Loucy (cell line): ENCODE measurements around the gene GSDMA.

ENCODE experiments used
- H2AFZ ChIP-seq: fragments of 200-600 bp; sonication (generic); 2 replicates; pipeline ENCODE4 v1.6.0; 2016; ENCODE audit warnings: antibody characterized with exemption, mild to moderate bottlenecking, low read length, moderate library complexity
- H3F3A ChIP-seq: fragments of 200-600 bp; 2 replicates; pipeline ENCODE4 v1.6.0; 2016; ENCODE audit warnings: antibody characterized with exemption, low read depth, mild to moderate bottlenecking
- H3K27me3 ChIP-seq: fragments of 200-600 bp; sonication (generic); 2 replicates; pipeline ENCODE4 v1.6.1; 2014; ENCODE audit warnings: low read length, mild to moderate bottlenecking; ENCODE audit not compliant: insufficient read depth, poor library complexity, severe bottlenecking
- H3K36me3 ChIP-seq: fragments of 200-600 bp; sonication (generic); 2 replicates; pipeline ENCODE4 v1.6.1; 2016; ENCODE audit warnings: low read length; ENCODE audit not compliant: insufficient read depth
- H3K4me1 ChIP-seq: fragments of 200-600 bp; sonication (generic); 2 replicates; pipeline ENCODE4 v1.5.1; 2014; ENCODE audit warnings: low read length, mild to moderate bottlenecking; ENCODE audit not compliant: insufficient read depth, poor library complexity, severe bottlenecking
- H3K4me2 ChIP-seq: fragments of 200-600 bp; sonication (generic); 2 replicates; pipeline ENCODE4 v1.6.0; 2014; ENCODE audit warnings: antibody characterized with exemption, low read length, low read depth, mild to moderate bottlenecking; ENCODE audit not compliant: poor library complexity, severe bottlenecking
- H3K4me3 ChIP-seq: fragments of 200-600 bp; sonication (generic); 2 replicates; pipeline ENCODE4 v1.5.1; 2014; ENCODE audit warnings: low read length, mild to moderate bottlenecking, mixed read lengths; ENCODE audit not compliant: poor library complexity, severe bottlenecking
- H3K79me2 ChIP-seq: fragments of 200-600 bp; sonication (generic); 2 replicates; pipeline ENCODE4 v1.6.1; 2014; ENCODE audit warnings: low read length; ENCODE audit not compliant: insufficient read depth
- H3K9ac ChIP-seq: fragments of 200-600 bp; sonication (generic); 2 replicates; pipeline ENCODE4 v1.6.0; 2014; ENCODE audit warnings: mild to moderate bottlenecking, low read depth, low read length, moderate library complexity; ENCODE audit not compliant: poor library complexity, severe bottlenecking
- H3K9me2 ChIP-seq: fragments of 200-600 bp; sonication (generic); replicated peaks from 2 replicates; pipeline ENCODE4 v1.6.1; 2016; ENCODE audit warnings: low read depth, low read length, mixed read lengths
- H3K9me3 ChIP-seq: fragments of 200-600 bp; sonication (generic); 2 replicates; pipeline ENCODE4 v1.6.1; 2014; ENCODE audit warnings: mild to moderate bottlenecking, antibody characterized with exemption, low read length, low read depth; ENCODE audit not compliant: insufficient read depth
- H4K20me1 ChIP-seq: fragments of 200-600 bp; sonication (generic); 2 replicates; pipeline ENCODE4 v1.6.0; 2014; ENCODE audit warnings: antibody characterized with exemption, low read length, mild to moderate bottlenecking; ENCODE audit not compliant: insufficient read depth, poor library complexity, severe bottlenecking
- CTCF ChIP-seq: fragments of 200-600 bp; sonication (generic); conservative IDR thresholded peaks from 2 replicates; pipeline ENCODE4 v1.5.1; 2014; ENCODE audit warnings: mild to moderate bottlenecking, antibody characterized with exemption, low read length
- EZH2phosphoT487 ChIP-seq: fragments of 200-600 bp; IDR thresholded peaks from 2 replicates; pipeline ENCODE4 v1.6.1; 2018; ENCODE audit warnings: antibody characterized with exemption, mild to moderate bottlenecking, moderate library complexity, borderline replicate concordance

Gene GSDMA

GRCh38 chr17:39962642-39963220 is at the start of gene GSDMA:
Gene GSDMA (plus strand): TSS chr17:39963004. CDS start chr17:39965688, 2,684 bp downstream.
- Histone ChIP-seq H3K79me2 (no peaks in the 10 kb centered on the region), H3K9me3 (no peaks in the 10 kb centered on the region), H3K4me1 (no peaks in the 10 kb centered on the region), H4K20me1 (no peaks in the 10 kb centered on the region), H3K36me3 (no peaks in the 10 kb centered on the region), H3K4me2 (no peak within 1 kb of the TSS), H3K9ac (no peak within 1 kb of the TSS), H2AFZ (no peak within 1 kb of the TSS), H3K27me3 (no peaks in the 10 kb centered on the region), H3K4me3 (no peak within 1 kb of the TSS), H3K9me2 (no peaks in the 10 kb centered on the region), H3F3A (no peaks in the 10 kb centered on the region)
- TF ChIP-seq EZH2phosphoT487: no peak
- no peak for TF ChIP-seq CTCF

- Histone ChIP-seq H3K4me2 (no peak overlapping the region), H3K36me3 (no peaks in the 10 kb centered on the region), H2AFZ (no peak overlapping the region), H3K9ac (no peak overlapping the region), H3F3A (no peaks in the 10 kb centered on the region), H3K4me3 (no peak overlapping the region), H3K9me3 (no peaks in the 10 kb centered on the region), H3K9me2 (no peaks in the 10 kb centered on the region), H3K4me1 (no peaks in the 10 kb centered on the region), H3K79me2 (no peaks in the 10 kb centered on the region), H3K27me3 (no peaks in the 10 kb centered on the region), H4K20me1 (no peaks in the 10 kb centered on the region)
- TF ChIP-seq EZH2phosphoT487 (no peak), CTCF (no peak)
Observed at GRCh38 chr17:39913989-39914388, 48.8 kb upstream of the GSDMA start.

GRCh38 chr17:39915559-39915958 is 47.2 kb upstream of the GSDMA start:
- no peaks in the 10 kb centered on the region for H3F3A ChIP-seq
- no peaks in the 10 kb centered on the region for H3K27me3 ChIP-seq
- no peaks in the 10 kb centered on the region for H3K9me3 ChIP-seq
- TF ChIP-seq EZH2phosphoT487: no peak
- no peak for TF ChIP-seq CTCF
- H3K9me2 ChIP-seq: no peaks in the 10 kb centered on the region
- no peaks in the 10 kb centered on the region for H4K20me1 ChIP-seq
- no peaks in the 10 kb centered on the region for H3K79me2 ChIP-seq
- H3K4me3 ChIP-seq: no peak overlapping the region
- no peaks in the 10 kb centered on the region for H3K36me3 ChIP-seq
- no peak overlapping the region for H3K4me2 ChIP-seq
- H2AFZ ChIP-seq: no peak overlapping the region
- H3K9ac ChIP-seq: no peak overlapping the region
- H3K4me1 ChIP-seq: peaks cover under 1% of the 10 kb centered on the region
